GM19240 (cell line): ENCODE data around the gene MTERF4.

Experiments used
- DNase-seq: peaks from one replicate; pipeline ENCODE4 v3.0.0; 2011; ENCODE audit warnings: low spot score; ENCODE audit not compliant: insufficient read length

The MTERF4 gene

GRCh38 chr2:241070361-241070760 lies 31.7 kb downstream of the MTERF4 start:
- DNase-seq: no peak

DNA sequence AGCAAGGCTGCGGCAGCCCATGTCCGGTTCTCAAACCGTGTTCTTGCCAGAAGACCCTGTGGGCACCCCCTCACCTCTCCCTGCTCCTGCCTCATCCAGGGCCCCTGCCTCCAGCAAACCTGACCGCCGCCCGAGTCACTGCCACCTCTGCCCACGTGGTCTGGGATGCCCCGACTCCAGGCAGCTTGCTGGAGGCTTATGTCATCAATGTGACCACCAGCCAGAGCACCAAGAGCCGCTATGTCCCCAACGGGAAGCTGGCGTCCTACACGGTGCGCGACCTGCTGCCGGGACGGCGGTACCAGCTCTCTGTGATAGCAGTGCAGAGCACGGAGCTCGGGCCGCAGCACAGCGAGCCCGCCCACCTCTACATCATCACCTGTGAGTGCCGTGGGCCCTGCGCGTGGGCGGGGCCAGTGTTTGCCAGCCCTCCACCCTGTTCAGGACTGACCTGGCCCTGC lies 32.2 kb downstream of the MTERF4 start:
- no peak for DNase-seq

DNA sequence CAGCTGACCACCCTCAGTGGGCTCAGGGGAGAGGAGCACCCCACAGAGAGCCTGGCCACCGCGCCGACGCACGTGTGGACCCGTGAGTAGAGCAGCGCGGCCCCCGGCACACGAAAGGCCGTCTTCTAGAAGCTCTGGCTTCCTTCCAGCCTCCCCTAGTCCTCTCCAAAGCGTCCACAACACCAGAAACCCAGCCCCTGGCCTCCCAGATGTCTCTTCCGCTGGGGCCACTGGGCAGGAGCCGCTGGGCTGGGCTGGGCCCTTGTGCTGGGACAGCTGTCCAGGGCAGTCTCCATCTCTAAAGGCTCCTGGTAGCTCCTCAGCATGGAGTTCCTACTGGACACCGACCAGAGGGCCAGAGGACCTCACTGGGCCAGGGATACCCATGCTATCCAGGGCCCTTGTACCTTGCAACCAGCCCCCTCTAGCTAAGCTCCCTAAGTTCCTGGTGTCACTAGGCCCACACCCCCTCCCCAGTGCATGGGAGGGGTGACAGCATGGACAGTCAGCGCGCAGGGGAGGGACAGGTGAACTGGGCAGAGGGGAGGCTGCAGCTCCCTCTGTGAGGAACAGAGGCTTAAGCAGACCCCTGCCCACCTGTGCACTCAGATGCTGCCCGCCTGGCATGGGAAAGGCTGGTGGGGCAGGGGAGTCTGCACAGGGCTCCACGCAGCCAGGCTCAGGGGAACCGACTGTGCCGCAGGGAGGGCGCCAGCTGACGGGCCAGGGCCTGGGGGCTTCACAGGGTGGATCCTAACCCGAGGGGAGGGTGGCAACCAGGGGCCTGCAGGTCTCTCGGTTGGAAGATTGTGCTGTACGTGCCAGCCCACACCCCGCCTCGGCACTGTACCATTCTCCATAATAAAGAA lies 32.9 kb downstream of the MTERF4 start:
- no peak for DNase-seq

GRCh38 chr2:241068136-241068941 lies 33.7 kb downstream of the MTERF4 start:
- DNase-seq: no peak

- no peak for DNase-seq
Observed at GRCh38 chr2:241067501-241068135, 34.5 kb downstream of the MTERF4 start.

DNA sequence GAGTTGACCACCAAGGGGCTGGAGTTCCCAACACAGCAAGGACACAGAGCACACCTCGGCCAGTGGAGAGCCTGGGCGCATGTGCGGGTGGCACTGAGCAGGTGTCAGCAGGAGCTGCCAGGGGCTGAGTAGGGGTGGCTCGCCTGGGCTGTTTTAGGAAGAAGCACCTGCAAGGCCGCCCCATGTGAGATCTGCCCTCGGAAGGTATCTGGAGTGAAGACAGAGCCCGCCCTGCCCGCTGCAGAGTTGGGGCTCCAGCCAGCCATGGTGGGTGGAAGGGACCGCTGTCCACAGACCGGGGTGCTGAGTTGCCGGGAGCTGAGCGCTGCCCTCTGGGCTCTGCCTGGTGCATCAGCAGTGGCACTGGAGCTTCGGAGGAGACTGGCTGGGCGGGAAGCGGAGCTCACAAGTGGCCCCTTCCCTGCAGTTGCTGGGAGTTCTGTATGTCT lies 35.2 kb downstream of the MTERF4 start:
- DNase-seq: no peak

GRCh38 chr2:241066171-241066892 lies 35.8 kb downstream of the MTERF4 start:
- DNase-seq: no peak

DNA sequence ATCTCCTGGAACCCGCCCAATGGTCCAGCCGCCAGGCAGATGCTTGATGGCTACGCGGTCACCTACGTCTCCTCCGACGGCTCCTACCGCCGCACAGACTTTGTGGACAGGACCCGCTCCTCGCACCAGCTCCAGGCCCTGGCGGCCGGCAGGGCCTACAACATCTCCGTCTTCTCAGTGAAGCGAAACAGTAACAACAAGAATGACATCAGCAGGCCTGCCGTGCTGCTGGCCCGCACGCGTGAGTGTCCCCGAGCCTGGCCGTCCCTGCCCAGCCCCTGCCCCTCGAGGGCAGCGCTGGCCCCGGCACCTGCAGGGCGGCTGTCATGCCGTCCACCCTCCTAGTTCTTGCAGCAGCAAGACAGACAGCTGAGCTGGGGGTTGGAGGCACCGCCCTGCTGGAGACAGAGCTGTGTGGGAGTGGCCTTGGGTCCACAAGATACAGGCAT lies 36.7 kb downstream of the MTERF4 start:
- DNase-seq: no peak

DNA sequence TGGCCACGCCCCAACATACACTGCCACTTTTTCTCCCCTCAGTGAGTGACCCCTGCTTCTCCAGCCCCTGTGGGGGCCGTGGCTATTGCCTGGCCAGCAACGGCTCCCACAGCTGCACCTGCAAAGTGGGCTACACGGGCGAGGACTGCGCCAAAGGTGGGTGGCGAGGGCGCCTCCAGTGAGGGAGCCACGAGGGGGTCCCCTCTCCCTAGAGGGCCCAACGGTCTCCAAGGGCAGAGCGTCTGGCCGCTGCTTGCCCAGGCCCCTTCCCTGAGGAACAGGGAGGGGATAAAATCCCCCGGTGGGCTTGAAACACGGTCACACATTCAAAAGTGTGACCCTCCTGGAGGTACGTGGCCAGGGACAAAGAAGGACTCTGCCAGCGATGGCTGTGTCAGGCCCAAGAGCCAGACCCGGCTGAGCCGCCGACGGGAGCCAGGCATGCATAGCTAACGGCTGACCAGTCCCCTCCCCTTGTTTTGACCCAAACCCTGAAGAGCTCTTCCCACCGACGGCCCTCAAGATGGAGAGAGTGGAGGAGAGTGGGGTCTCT lies 37.2 kb downstream of the MTERF4 start:
- no peak for DNase-seq

- no peak for DNase-seq
Observed at GRCh38 chr2:241064008-241064801, 37.9 kb downstream of the MTERF4 start.

DNA sequence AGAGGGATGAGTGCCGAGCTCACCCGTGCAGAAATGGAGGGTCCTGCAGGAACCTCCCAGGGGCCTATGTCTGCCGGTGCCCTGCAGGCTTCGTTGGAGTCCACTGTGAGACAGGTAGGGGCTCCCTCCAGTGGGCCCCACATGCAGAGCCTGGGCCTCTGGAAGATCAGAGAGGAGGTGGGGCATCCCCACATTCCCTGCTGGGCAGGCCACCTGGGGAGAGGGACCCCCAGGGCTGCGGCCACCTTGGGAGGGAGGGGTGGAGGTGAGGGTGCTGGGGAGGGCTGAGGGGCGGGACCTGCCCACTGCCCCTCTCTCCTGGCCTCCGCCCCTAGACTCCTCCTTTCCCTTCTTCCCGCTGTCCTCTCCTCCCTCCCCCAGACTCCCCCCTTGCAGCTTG lies 38.5 kb downstream of the MTERF4 start:
- DNase-seq: no peak

DNA sequence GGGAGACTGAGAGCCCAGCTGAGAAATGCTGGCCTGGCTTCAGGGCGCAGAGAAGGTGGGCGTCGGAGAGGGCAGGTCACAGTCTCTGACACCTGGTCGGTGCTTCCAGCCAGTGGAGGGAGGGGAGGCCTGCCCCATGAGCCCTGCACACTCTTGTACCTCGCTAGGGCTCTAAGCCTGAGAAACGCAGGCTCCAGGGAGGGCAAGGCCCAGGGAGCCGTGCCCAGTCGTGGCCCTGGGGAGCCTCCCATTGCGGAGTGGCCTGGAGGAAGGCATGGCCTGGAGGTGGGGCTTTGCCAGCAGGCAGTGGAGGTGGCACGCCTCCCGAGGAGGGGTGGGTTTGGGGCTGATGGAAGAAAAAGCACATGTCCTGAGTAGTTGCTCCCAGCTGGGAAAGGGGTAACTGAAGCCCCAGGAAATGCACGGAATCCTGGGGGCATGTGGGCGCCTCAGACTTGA lies 39.0 kb downstream of the MTERF4 start:
- no peak for DNase-seq

DNA sequence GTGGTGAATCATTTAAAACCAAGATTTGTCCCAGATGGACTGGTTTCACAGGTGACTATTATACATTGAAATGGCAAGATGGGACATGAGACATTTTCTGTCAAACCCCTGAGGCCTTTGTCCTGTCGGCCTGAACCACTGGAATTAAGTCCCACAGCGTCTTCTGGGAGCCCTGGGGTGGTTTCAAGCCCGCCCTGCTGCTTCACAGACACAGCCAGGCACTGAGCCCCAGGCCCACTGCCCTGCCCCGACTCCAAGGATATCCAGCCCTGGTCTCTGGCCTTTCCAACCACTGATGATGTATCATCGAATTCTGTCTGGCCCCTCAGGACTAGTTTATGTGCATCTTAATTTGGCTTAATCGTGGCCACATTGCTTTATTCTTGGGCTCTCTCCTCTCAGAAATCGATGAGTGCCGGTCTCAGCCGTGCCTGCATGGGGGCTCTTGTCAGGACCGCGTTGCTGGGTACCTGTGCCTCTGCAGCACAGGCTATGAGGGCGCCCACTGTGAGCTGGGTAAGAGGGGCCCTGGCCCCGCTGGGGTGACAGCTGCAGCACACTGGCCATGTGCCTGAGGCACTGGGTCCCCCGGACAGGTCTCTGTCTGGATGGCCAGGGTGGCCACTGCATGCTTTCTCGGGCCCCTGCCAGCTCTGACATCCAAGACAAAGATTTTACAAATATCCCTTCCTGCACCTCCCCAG lies 39.5 kb downstream of the MTERF4 start:
- no peak for DNase-seq

DNA sequence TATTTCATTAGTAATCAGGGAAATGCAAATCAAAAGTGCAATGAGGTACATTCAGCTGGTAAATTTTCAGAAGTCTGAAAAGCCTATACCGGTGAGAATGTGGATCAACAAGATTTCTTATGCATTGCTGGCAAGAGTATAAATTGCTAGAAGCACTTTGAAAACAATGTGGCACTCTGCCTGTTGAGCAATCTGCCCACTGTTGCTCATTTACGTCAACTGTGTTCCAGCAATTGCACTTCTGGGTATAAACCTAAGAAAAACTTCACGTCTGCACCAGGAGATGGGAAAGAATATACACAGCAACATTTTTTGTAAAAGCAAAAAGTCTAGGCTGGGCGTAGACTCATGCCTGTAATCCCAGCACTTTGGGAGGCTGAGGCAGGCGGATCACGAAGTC lies 40.8 kb downstream of the MTERF4 start:
- DNase-seq: no peak

DNA sequence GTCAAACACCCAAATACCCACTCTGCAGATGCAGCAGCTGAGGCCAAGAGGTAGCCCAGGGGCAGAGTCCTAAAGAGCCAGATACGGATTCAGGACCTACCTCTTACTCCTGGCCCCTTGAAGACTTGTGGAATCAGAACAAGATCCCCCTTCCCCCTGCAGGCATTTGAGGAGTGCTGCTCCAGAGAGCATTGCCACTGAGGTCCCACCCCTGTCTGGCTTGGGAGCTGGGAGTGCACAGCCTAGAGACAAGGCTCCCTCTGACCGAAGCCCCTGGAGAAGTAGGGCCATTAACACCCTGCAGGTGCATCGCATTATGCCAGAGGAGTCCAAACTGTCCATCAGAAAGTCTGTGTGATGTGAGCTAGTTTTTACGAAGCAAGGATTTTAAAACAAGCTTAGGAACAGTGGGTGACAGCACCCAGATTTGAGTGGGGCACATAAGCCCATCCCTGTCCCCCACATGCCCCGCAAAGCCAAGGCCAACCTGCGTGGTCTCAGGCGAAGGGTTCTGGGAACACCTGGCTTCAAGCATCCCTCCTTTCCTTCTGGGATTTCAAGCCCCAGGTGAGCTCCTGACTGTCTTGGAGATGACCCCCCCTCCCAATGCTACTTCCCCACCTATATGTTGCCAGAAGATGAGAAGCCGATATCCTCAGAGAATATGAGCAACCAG lies 48.4 kb downstream of the MTERF4 start:
- DNase-seq: no peak

DNA sequence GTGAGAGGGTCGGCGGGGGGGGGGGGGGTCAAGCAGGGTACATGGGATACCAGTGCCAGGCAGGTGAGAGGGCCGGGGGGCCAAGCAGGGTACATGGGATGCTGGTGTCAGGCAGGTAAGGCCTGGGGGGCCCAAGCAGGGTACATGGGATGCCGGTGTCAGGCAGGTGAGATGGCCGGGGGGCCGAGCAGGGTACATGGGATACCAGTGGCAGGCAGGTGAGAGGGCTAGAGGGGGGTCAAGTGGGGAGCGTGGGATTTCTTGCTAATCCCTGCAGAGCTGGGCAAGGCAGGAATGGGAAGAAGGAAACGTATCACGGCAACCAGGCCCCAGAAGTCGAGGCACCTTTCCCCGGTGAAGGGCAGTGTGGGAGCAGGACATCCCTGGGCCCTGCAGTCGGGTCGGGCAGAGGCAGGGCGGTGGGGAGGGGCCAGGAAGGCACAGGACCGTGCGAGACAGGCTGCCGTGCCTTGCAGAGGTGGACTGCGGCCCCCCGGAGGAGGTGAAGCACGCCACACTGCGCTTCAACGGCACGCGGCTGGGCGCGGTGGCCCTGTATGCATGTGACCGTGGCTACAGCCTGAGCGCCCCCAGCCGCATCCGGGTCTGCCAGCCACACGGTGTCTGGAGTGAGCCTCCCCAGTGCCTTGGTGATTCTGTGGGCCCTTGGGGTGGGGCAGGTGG lies 49.3 kb downstream of the MTERF4 start:
- no peak for DNase-seq

DNA sequence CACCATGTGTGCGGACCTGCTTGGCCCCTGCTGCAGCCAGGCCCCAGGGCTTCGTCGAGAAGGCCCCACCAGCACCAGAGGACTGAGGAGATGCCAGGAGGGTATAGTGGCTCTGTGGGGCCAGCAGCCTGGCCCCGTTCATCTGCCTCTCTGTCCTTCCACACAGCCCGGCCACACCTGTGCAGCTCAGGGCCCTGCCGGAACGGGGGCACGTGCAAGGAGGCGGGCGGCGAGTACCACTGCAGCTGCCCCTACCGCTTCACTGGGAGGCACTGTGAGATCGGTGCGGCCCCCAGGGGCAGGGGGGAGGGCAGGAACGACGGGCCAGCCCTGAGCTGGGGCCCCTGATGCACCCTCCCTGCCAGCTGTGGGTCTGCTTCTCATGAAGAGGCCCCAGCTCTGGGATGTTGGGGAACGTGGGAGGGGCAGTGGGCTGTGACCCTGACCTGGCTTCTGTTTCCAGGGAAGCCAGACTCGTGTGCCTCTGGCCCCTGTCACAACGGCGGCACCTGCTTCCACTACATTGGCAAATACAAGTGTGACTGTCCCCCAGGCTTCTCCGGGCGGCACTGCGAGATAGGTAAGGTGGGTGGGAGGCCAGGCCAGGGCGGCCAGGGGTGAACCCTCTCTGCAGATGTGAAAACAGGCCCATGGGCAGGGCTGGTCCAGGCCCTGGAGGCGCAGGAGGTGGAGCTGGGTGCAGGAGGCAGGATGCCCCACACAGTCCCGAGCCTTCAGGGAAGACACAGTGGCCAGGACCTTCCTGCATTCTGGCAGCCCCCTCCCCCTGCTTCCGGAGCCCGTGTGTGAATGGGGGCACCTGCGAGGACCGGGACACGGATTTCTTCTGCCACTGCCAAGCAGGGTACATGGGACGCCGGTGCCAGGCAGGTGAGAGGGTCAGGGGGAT lies 50.3 kb downstream of the MTERF4 start:
- DNase-seq: no peak
